Measurements from ENCODE around the gene CCDC85C. TPM values are rescaled to one million over a fixed set of nuclear protein-coding genes. Genes with fewer than 3 reads are reported as not detected.
A peak's percentile ranks its signal among the peaks of the same experiment; 100 is the strongest.

CCDC85C gene
- total RNA-seq, 2 experiments from 2014 or later: 10.0 to 10.9 TPM

- ChIA-PET CTCF (interaction anchor here (0.9 kb wide), 1 partner anchor 11 kb away, joined by 3 read pairs; no protein-coding TSS in a partner anchor), POLR2A (no interaction called here)
- no peak for DNase-seq
- Mint-ChIP-seq H3K36me3 (ENCODE audit: low read depth) (peaks cover 4% of the 10 kb centered on the region), H3K4me3 (peak overlapping the region; percentile 96), H3K9me3 (no peaks in the 10 kb centered on the region), H3K27ac (peak overlapping the region; percentile 90), H3K27me3 (no peaks in the 10 kb centered on the region), H3K4me1 (peaks cover 49% of the 10 kb centered on the region)
These were observed 124.7 kb downstream of the CCDC85C start for GRCh38 chr14:99479160-99479905.

DNA sequence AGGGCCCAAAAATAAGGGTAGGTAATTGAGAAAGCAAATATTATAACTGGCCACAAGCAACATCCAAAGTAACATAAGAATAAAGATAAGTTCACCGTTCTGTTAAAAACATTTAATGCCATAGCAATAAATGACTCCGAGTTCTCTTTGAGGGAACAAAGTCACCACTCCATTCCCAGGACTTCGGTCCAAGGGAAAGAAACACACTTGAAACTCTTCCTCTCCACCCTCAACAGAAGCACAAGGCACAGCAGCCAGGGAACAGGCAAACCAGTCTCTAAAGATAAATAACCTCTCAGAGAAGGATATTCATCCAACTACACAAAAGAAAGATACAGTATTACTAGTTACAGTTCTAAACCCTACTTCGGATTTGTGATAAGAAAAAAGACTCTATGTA is 125.9 kb downstream of the CCDC85C start:
- Mint-ChIP-seq H3K27ac (no peak overlapping the region), H3K27me3 (no peaks in the 10 kb centered on the region), H3K9me3 (no peaks in the 10 kb centered on the region), H3K4me1 (peaks cover 39% of the 10 kb centered on the region), H3K4me3 (no peak overlapping the region), H3K36me3 (ENCODE audit: low read depth) (peaks cover 4% of the 10 kb centered on the region)
- DNase-seq: no peak
- ChIA-PET CTCF (no interaction called here), POLR2A (no interaction called here)

GRCh38 chr14:99476864-99477263 is 127.1 kb downstream of the CCDC85C start:
- Mint-ChIP-seq H3K27ac (no peak overlapping the region), H3K4me3 (no peak overlapping the region), H3K27me3 (no peaks in the 10 kb centered on the region), H3K9me3 (no peaks in the 10 kb centered on the region), H3K4me1 (peaks cover 29% of the 10 kb centered on the region), H3K36me3 (ENCODE audit: low read depth) (peaks cover 4% of the 10 kb centered on the region)
- ChIA-PET POLR2A (no interaction called here), CTCF (no interaction called here)
- no peak for DNase-seq

- Mint-ChIP-seq H3K4me1 (peaks cover 29% of the 10 kb centered on the region), H3K27me3 (no peaks in the 10 kb centered on the region), H3K9me3 (no peaks in the 10 kb centered on the region), H3K36me3 (ENCODE audit: low read depth) (peaks cover 4% of the 10 kb centered on the region), H3K4me3 (no peak overlapping the region), H3K27ac (no peak overlapping the region)
- no peak for DNase-seq
- ChIA-PET CTCF (no interaction called here), POLR2A (no interaction called here)
These were observed 128.3 kb downstream of the CCDC85C start for GRCh38 chr14:99475660-99476059.

GRCh38 chr14:99475179-99475578 is 128.8 kb downstream of the CCDC85C start:
- H3K36me3 Mint-ChIP-seq (ENCODE audit: low read depth): peaks cover 4% of the 10 kb centered on the region
- no peak overlapping the region for H3K4me3 Mint-ChIP-seq
- no peaks in the 10 kb centered on the region for H3K9me3 Mint-ChIP-seq
- POLR2A ChIA-PET: no interaction called here
- DNase-seq: no peak
- CTCF ChIA-PET: no interaction called here
- no peak overlapping the region for H3K27ac Mint-ChIP-seq
- H3K4me1 Mint-ChIP-seq: peaks cover 29% of the 10 kb centered on the region
- no peaks in the 10 kb centered on the region for H3K27me3 Mint-ChIP-seq

DNA sequence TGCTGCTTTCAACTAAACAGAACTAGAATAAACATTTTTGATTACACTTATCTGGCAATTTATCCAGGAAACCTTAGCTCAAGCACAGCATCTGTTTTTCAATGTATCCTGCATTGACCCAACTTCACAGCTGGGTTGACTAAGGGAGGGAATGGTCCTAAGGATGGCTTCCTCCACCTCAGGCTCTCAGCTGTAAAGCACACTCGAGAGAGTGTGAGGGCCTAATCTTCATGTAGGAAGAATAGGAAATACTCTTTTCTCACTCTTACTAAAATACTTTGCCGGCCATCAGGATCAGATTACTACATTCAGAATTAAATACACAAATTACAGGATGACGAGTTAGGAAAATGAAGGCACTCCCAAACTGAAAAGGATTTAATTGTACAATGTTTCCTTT is 130.5 kb downstream of the CCDC85C start:
- Mint-ChIP-seq H3K9me3 (no peaks in the 10 kb centered on the region), H3K36me3 (ENCODE audit: low read depth) (peaks cover 4% of the 10 kb centered on the region), H3K4me3 (no peak overlapping the region), H3K27me3 (no peaks in the 10 kb centered on the region), H3K4me1 (peaks cover 23% of the 10 kb centered on the region), H3K27ac (no peak overlapping the region)
- ChIA-PET POLR2A (no interaction called here), CTCF (no interaction called here)
- no peak for DNase-seq

GRCh38 chr14:99472937-99473336 is 131.1 kb downstream of the CCDC85C start:
- CTCF ChIA-PET: no interaction called here
- H3K4me1 Mint-ChIP-seq: peaks cover 23% of the 10 kb centered on the region
- H3K9me3 Mint-ChIP-seq: no peaks in the 10 kb centered on the region
- peaks cover 2% of the 10 kb centered on the region for H3K36me3 Mint-ChIP-seq (ENCODE audit: low read depth)
- DNase-seq: no peak
- no peaks in the 10 kb centered on the region for H3K27me3 Mint-ChIP-seq
- no peak overlapping the region for H3K4me3 Mint-ChIP-seq
- POLR2A ChIA-PET: no interaction called here
- no peak overlapping the region for H3K27ac Mint-ChIP-seq

DNA sequence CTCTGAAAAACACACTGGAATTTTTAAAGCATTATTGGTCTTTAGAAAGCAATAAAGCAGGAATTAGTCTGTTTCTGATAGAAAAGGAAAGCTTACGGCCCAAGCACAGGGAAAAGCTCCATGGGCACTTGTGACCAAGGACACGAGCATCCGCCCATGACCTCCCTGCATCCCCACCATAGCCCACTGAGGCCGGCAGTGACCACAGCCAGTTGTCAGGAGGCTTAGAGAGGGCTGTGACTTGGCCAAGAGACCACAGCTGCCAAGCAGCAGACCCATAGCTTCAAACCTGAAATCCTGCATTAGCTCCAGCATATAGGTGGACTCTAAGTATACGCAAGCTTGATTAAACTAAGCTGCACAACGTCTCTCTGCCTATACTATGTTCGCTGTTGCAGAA is 132.3 kb downstream of the CCDC85C start:
- no peaks in the 10 kb centered on the region for H3K27me3 Mint-ChIP-seq
- H3K4me3 Mint-ChIP-seq: no peak overlapping the region
- peaks cover 24% of the 10 kb centered on the region for H3K4me1 Mint-ChIP-seq
- ChIA-PET CTCF (interaction anchor here (1.1 kb wide), 1 partner anchor 9 kb away, joined by 3 read pairs; the partner anchor contains the start of genes CCNK and SETD3), POLR2A (no interaction called here)
- DNase-seq: no peak
- no peak overlapping the region for H3K27ac Mint-ChIP-seq
- H3K9me3 Mint-ChIP-seq: no peaks in the 10 kb centered on the region
- peaks cover 2% of the 10 kb centered on the region for H3K36me3 Mint-ChIP-seq (ENCODE audit: low read depth)

DNA sequence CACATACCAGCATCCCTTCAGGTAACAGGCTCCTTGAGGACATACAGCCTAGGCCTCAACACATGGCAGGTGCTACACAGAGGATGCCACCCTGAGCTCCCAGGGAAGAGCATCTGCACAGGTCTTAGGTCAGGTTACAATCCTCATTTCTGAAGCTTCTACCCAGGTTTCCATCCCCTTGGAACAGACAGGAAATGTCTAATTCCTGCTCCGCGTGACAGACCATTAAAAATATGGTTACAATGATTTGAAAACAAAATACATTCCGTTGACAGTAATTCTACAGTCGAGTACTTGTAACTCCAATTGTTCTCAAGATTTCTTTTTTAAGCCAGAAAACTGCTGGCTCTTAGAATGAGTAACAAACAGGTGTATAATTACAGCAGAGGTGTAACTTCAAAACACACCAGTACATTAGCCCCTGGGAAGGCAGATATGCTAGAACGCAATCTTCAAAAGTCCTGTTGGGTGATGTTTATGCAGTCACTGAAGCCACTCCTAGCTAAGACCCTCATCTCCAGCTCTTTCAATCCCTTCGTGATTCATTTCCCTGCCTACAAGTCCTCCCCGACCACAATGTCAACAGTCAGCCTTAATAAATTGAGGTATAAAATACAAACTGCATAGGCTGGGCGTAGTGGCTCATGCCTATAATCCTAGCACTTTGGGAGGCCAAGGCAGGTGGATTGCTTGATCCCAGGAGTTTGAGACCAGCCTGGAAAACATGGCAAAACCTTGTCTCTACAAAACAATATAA is 135.0 kb downstream of the CCDC85C start:
- Mint-ChIP-seq H3K36me3 (ENCODE audit: low read depth) (peaks cover 5% of the 10 kb centered on the region), H3K9me3 (no peaks in the 10 kb centered on the region), H3K4me1 (peaks cover 18% of the 10 kb centered on the region), H3K4me3 (no peak overlapping the region), H3K27ac (no peak overlapping the region), H3K27me3 (no peaks in the 10 kb centered on the region)
- POLR2A ChIA-PET: no interaction called here
- no peak for DNase-seq
- CTCF ChIA-PET: interaction anchor here (1.0 kb wide), 1 partner anchor 23 kb away, joined by 3 read pairs; no protein-coding TSS in a partner anchor

GRCh38 chr14:99468081-99468480 is 135.9 kb downstream of the CCDC85C start:
- no peaks in the 10 kb centered on the region for H3K27me3 Mint-ChIP-seq
- H3K4me1 Mint-ChIP-seq: peaks cover 18% of the 10 kb centered on the region
- ChIA-PET POLR2A (no interaction called here), CTCF (interaction anchor here (0.6 kb wide), 1 partner anchor 219 kb away, joined by 3 read pairs; no protein-coding TSS in a partner anchor)
- no peak for DNase-seq
- H3K27ac Mint-ChIP-seq: no peak overlapping the region
- H3K36me3 Mint-ChIP-seq (ENCODE audit: low read depth): peaks cover 10% of the 10 kb centered on the region
- no peak overlapping the region for H3K4me3 Mint-ChIP-seq
- H3K9me3 Mint-ChIP-seq: no peaks in the 10 kb centered on the region

DNA sequence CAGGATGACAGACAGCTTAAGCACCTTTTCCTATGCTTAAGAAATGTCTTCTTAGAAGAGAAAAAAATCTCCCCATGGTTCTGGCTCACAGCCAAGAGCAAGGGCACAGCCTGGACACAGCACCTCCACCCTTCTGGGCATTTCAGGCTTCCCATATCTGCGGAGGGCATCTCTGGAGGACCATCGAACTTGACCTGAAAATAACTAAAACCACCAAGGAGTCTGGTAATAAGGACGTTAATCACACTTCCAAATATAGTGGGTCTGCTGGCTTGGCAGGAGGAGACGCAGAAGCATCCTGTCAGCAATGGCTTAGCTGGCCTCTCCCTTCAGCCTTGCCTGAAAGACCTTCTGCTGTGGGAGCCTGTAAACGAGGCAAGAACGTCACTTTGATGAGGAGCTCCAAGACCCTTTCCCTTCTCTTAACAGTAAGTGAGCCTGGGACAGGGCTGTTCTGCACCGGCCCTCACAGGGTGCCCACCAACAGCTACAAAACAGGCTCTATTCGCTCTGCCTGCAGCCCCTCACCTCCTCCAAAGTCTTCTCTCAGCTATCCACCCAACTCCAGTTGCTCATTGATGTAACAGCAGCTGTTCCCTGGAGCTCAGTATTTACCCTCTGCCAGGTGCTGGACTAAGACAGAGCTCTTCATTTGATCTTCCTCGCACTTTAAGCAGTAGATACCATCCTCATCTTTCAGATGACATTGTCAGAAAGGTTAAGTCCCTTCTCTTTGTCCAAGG is 136.5 kb downstream of the CCDC85C start:
- Mint-ChIP-seq H3K27ac (no peak overlapping the region), H3K36me3 (ENCODE audit: low read depth) (peaks cover 11% of the 10 kb centered on the region), H3K9me3 (no peaks in the 10 kb centered on the region), H3K27me3 (no peaks in the 10 kb centered on the region), H3K4me1 (peaks cover 18% of the 10 kb centered on the region), H3K4me3 (no peak overlapping the region)
- DNase-seq: no peak
- ChIA-PET CTCF (interaction anchor here (0.6 kb wide), 1 partner anchor 220 kb away, joined by 3 read pairs; no protein-coding TSS in a partner anchor), POLR2A (no interaction called here)

DNA sequence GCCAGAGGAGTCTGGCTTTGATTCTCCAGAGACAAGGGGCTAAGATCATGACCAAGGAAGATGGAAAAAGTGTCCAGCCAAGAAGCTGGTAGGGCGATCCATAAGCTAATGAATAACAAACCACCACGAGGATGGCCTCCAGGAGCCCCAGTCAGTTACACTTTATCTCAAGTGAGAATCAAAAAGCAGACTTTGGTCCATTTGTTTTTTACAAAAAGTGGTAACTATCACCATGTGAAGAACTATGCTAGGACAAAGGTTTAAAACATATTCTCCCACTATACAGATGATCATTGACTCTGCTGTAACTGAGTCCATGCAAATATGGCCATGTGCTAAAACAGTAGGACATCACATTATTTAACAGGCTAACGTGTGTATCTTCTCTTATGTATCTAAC is 137.2 kb downstream of the CCDC85C start:
- CTCF ChIA-PET: interaction anchor here (1.6 kb wide), 1 partner anchor 21 kb away, joined by 3 read pairs; no protein-coding TSS in a partner anchor

GRCh38 chr14:99465288-99465687 is 138.7 kb downstream of the CCDC85C start:
- Mint-ChIP-seq H3K27ac (no peak overlapping the region), H3K36me3 (ENCODE audit: low read depth) (peaks cover 23% of the 10 kb centered on the region), H3K27me3 (no peaks in the 10 kb centered on the region), H3K9me3 (no peaks in the 10 kb centered on the region), H3K4me3 (no peak overlapping the region), H3K4me1 (peaks cover 26% of the 10 kb centered on the region)
- ChIA-PET POLR2A (no interaction called here), CTCF (interaction anchor here (1.6 kb wide), 1 partner anchor 20 kb away, joined by 3 read pairs; no protein-coding TSS in a partner anchor)
- no peak for DNase-seq

More for the DNA sequence above, 137.2 kb downstream of the CCDC85C start:
- Mint-ChIP-seq H3K27ac (no peak overlapping the region), H3K27me3 (no peaks in the 10 kb centered on the region), H3K4me3 (no peak overlapping the region), H3K36me3 (ENCODE audit: low read depth) (peaks cover 16% of the 10 kb centered on the region), H3K9me3 (no peaks in the 10 kb centered on the region), H3K4me1 (peaks cover 26% of the 10 kb centered on the region)
- DNase-seq: no peak
- POLR2A ChIA-PET: no interaction called here

Measured in activated CD4-positive, alpha-beta T cell treated with anti-CD3 and anti-CD28 coated beads, Interleukin-2, amount 10 ng/mL, durations not matched to agents 7 days and 5 days (primary cell).